Keratinocyte (primary cell): ENCODE measurements around the gene ARHGAP24.

ENCODE experiments used
- EZH2 ChIP-seq: IDR thresholded peaks from one replicate; pipeline ENCODE4 v1.6.1; 2012; ENCODE audit warnings: inconsistent platforms, mild to moderate bottlenecking, low read length, moderate library complexity
- TF ChIP-seq, protein P1 (sequence below), 3 experiments: IDR thresholded peaks in 1 of 3; conservative IDR thresholded peaks in 1 of 3; optimal IDR thresholded peaks in 1 of 3; 2 replicates in 2 of 3; 3 replicates in 1 of 3; pipeline versions ENCODE3 to v1.5.1; 2011; ENCODE audit warnings: low read length in 3 of 3, mild to moderate bottlenecking in 3 of 3, moderate library complexity in 2 of 3, control low read depth in 1 of 3, inconsistent platforms in 1 of 3; ENCODE audit not compliant: insufficient read depth in 2 of 3; ENCODE audit errors: extremely low read depth in 1 of 3

GRCh38 chr4:86019362-86019761 lies 544.4 kb downstream of the ARHGAP24 start:
- TF ChIP-seq EZH2, result no peak
- TF ChIP-seq, protein P1, sequence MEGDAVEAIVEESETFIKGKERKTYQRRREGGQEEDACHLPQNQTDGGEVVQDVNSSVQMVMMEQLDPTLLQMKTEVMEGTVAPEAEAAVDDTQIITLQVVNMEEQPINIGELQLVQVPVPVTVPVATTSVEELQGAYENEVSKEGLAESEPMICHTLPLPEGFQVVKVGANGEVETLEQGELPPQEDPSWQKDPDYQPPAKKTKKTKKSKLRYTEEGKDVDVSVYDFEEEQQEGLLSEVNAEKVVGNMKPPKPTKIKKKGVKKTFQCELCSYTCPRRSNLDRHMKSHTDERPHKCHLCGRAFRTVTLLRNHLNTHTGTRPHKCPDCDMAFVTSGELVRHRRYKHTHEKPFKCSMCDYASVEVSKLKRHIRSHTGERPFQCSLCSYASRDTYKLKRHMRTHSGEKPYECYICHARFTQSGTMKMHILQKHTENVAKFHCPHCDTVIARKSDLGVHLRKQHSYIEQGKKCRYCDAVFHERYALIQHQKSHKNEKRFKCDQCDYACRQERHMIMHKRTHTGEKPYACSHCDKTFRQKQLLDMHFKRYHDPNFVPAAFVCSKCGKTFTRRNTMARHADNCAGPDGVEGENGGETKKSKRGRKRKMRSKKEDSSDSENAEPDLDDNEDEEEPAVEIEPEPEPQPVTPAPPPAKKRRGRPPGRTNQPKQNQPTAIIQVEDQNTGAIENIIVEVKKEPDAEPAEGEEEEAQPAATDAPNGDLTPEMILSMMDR (optimal IDR thresholded peaks at IDR 0.05 in 1 of 3, IDR thresholded peaks at IDR 0.05 in 1 of 3, conservative IDR thresholded peaks at IDR 0.05 in 1 of 3; ENCODE audit: extremely low read depth in 1 of 3, insufficient read depth in 2 of 3, low read length in 3 of 3), result no peak
